OCI-LY7 (cell line): ENCODE data around the gene ARL3.

Source experiments
- EZH2phosphoT487 ChIP-seq: fragments of 200-600 bp; sonication (generic); IDR thresholded peaks from 2 replicates; pipeline ENCODE4 v1.6.1; 2018; ENCODE audit warnings: low read depth, borderline replicate concordance, mild to moderate bottlenecking, mixed run types, antibody characterized with exemption, low read length, moderate library complexity, mixed read lengths
- TF ChIP-seq, protein P1 (sequence below): fragments of 200-600 bp; sonication (generic); conservative IDR thresholded peaks from 2 replicates; pipeline ENCODE4 v1.5.1; 2014; ENCODE audit warnings: mild to moderate bottlenecking, antibody characterized with exemption, low read length, moderate library complexity, mixed read lengths

DNA sequence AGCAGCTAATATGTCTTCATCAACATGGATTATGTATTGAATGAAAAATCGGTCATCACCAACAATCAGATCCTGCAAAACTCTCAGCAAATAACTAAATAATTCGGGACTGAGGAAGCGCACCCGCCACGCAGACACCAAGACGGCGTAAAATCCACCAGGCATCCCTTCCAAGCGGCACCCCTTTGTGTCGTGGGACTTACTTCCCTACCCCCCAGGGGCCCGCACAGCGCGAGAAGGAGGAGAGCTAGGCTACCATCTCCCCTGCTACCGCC lies 721 bp downstream of the ARL3 start:
- TF ChIP-seq, protein P1, sequence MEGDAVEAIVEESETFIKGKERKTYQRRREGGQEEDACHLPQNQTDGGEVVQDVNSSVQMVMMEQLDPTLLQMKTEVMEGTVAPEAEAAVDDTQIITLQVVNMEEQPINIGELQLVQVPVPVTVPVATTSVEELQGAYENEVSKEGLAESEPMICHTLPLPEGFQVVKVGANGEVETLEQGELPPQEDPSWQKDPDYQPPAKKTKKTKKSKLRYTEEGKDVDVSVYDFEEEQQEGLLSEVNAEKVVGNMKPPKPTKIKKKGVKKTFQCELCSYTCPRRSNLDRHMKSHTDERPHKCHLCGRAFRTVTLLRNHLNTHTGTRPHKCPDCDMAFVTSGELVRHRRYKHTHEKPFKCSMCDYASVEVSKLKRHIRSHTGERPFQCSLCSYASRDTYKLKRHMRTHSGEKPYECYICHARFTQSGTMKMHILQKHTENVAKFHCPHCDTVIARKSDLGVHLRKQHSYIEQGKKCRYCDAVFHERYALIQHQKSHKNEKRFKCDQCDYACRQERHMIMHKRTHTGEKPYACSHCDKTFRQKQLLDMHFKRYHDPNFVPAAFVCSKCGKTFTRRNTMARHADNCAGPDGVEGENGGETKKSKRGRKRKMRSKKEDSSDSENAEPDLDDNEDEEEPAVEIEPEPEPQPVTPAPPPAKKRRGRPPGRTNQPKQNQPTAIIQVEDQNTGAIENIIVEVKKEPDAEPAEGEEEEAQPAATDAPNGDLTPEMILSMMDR = no peak
- TF ChIP-seq EZH2phosphoT487 = no peak
